SHP77 treated with DMSO at 0.1 percent for 48 hours (cell line): ENCODE measurements around the gene SMPDL3B.

ENCODE experiments used
- DNase-seq: peaks from one replicate; lab custom pipeline; 2025; lab: John Stamatoyannopoulos, UW

Gene SMPDL3B

GRCh38 chr1:27940870-27941560, 6.2 kb downstream of the SMPDL3B start:
- DNase-seq, result no peak

GRCh38 chr1:27941671-27942540, 7.1 kb downstream of the SMPDL3B start:
- DNase-seq, result no peak

GRCh38 chr1:27945020-27945419, 10.2 kb downstream of the SMPDL3B start:
- DNase-seq, result no peak

GRCh38 chr1:27949027-27949426, 14.2 kb downstream of the SMPDL3B start:
- DNase-seq, result no peak

- DNase-seq, result no peak
Measured at GRCh38 chr1:27951396-27951795, 16.6 kb downstream of the SMPDL3B start.

GRCh38 chr1:27952147-27952546, 17.3 kb downstream of the SMPDL3B start:
- no peak for DNase-seq

- no peak for DNase-seq
Measured at GRCh38 chr1:27954186-27954585, 19.4 kb downstream of the SMPDL3B start.

- DNase-seq, result no peak
Measured at GRCh38 chr1:27955076-27955475, 20.3 kb downstream of the SMPDL3B start.

- no peak for DNase-seq
Measured at GRCh38 chr1:27956761-27957160, 22.0 kb downstream of the SMPDL3B start.

- no peak for DNase-seq
Measured at GRCh38 chr1:27957655-27958054, 22.9 kb downstream of the SMPDL3B start.

- DNase-seq, result no peak
Measured at GRCh38 chr1:27958513-27958912, 23.7 kb downstream of the SMPDL3B start.

- no peak for DNase-seq
Measured at GRCh38 chr1:27959792-27960603, 25.2 kb downstream of the SMPDL3B start, which contains the start of gene XKR8. XKR8 (plus strand) TSS chr1:27959973; CDS start chr1:27960070, 97 bp downstream.

GRCh38 chr1:27960762-27961645, 26.2 kb downstream of the SMPDL3B start:
- no peak for DNase-seq

- DNase-seq, result no peak
Measured at GRCh38 chr1:27961646-27962221, 26.9 kb downstream of the SMPDL3B start.

- no peak for DNase-seq
Measured at GRCh38 chr1:27963393-27963792, 28.6 kb downstream of the SMPDL3B start.

- DNase-seq, result no peak
Measured at GRCh38 chr1:27966402-27967105, 31.8 kb downstream of the SMPDL3B start.

GRCh38 chr1:27967106-27967883, 32.5 kb downstream of the SMPDL3B start:
- no peak for DNase-seq

GRCh38 chr1:27967884-27968466, 33.2 kb downstream of the SMPDL3B start:
- DNase-seq, result no peak

- DNase-seq, result no peak
Measured at GRCh38 chr1:27968692-27969091, 33.9 kb downstream of the SMPDL3B start.
